ENCODE measurements around the gene CAMK1D.

GRCh38 chr10:12350167-12350872 lies 973 bp downstream of the CAMK1D start:
- TF ChIP-seq CTCF (IDR thresholded peaks at IDR 0.05) (peak in 4 of 5 experiments; percentile 13 to 52 (median 34)), POLR2AphosphoS5 (IDR thresholded peaks at IDR 0.05) (peak in 2 of 3 donors; percentile 50 to 66), POLR2A (IDR thresholded peaks at IDR 0.05) (peak; percentile 47), EP300 (IDR thresholded peaks at IDR 0.05; ENCODE audit: low read depth) (no peak)
